Endothelial cell of umbilical vein (primary cell): ENCODE results near the gene ACSBG1.

Experiments used
- CTCF ChIP-seq, 2 donors: IDR thresholded peaks; 1 replicate in 1 of 2; 2 replicates in 1 of 2; pipeline ENCODE4 v1.5.1; 2011; ENCODE audit warnings: low read length in 2 of 2, mild to moderate bottlenecking in 2 of 2, moderate library complexity in 2 of 2, control low read depth in 1 of 2, inconsistent platforms in 1 of 2, low read depth in 1 of 2; ENCODE audit not compliant: insufficient read depth in 1 of 2; ENCODE audit errors: extremely low read depth in 1 of 2
- POLR2AphosphoS5 ChIP-seq: IDR thresholded peaks from 2 replicates; pipeline ENCODE4 v1.6.1; 2012; ENCODE audit warnings: low read depth, mild to moderate bottlenecking, control low read depth, low read length, moderate library complexity; ENCODE audit not compliant: insufficient read depth
- TF ChIP-seq, protein P1 (sequence below): IDR thresholded peaks from 2 replicates; pipeline ENCODE4 v1.6.1; 2011; ENCODE audit not compliant: insufficient read depth, insufficient read length

GRCh38 chr15:78241017-78241416 is 6.7 kb upstream of the ACSBG1 start:
- peak; percentile 78 to 92 for TF ChIP-seq CTCF (IDR thresholded peaks at IDR 0.05; ENCODE audit: extremely low read depth in 1 of 2, insufficient read depth in 1 of 2, low read depth in 1 of 2, low read length in 2 of 2)
- TF ChIP-seq, protein P1, sequence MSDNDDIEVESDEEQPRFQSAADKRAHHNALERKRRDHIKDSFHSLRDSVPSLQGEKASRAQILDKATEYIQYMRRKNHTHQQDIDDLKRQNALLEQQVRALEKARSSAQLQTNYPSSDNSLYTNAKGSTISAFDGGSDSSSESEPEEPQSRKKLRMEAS = no peak
- no peak for TF ChIP-seq POLR2AphosphoS5
